Brain microvascular endothelial cell (primary cell): ENCODE measurements around the gene SFRP4.

Source experiments
- DNase-seq: peaks from one replicate; pipeline ENCODE4 v3.0.0-alpha.2; 2020
- H3K27ac ChIP-seq: fragments of 250-450 bp; sonication (Bioruptor Pico); 2 replicates; pipeline ENCODE4 v1.5.1; 2020; ENCODE audit warnings: mild to moderate bottlenecking, moderate library complexity
- H3K27me3 ChIP-seq: fragments of 250-450 bp; sonication (Bioruptor Pico); replicated peaks from 2 replicates; pipeline ENCODE4 v1.5.1; 2020; ENCODE audit warnings: mild to moderate bottlenecking
- H3K36me3 ChIP-seq: fragments of 250-450 bp; sonication (Bioruptor Pico); replicated peaks from 2 replicates; pipeline ENCODE4 v1.5.1; 2020; ENCODE audit warnings: mild to moderate bottlenecking
- H3K4me3 ChIP-seq: 2 replicates; pipeline ENCODE4 v1.5.1; 2011; ENCODE audit warnings: low read depth, mild to moderate bottlenecking, control low read depth, low read length, moderate library complexity
- CTCF ChIP-seq: IDR thresholded peaks from 2 replicates; pipeline ENCODE4 v1.5.1; 2011; ENCODE audit warnings: low read depth, mild to moderate bottlenecking, moderate library complexity, low read length, control low read depth, inconsistent platforms; ENCODE audit errors: missing control alignments
- in situ Hi-C: cut with HindIII; loops from 2 replicates; pipeline ENCODE4 v1.10.0; 2017; ENCODE audit warnings: low sequenced_read_pairs, low pct_ligation_motif_present

SFRP4 gene

GRCh38 chr7:37930226-37930948 is 13.8 kb upstream of the SFRP4 start:
- DNase-seq: peak; percentile 45
- no peak for TF ChIP-seq CTCF
- H3K4me3 ChIP-seq: no peak overlapping the region
- H3K27me3 ChIP-seq: no peaks in the 10 kb centered on the region
- no peaks in the 10 kb centered on the region for H3K36me3 ChIP-seq
- peak overlapping the region; percentile 50 for H3K27ac ChIP-seq
- in situ Hi-C loops: no loop called here

GRCh38 chr7:37928878-37929277 is 12.3 kb upstream of the SFRP4 start:
- Histone ChIP-seq H3K4me3 (no peak overlapping the region), H3K27ac (no peak overlapping the region), H3K36me3 (no peaks in the 10 kb centered on the region), H3K27me3 (no peaks in the 10 kb centered on the region)
- in situ Hi-C loops: no loop called here
- no peak for DNase-seq
- no peak for TF ChIP-seq CTCF

GRCh38 chr7:37927773-37928444 is 11.3 kb upstream of the SFRP4 start:
- no peak for TF ChIP-seq CTCF
- no peaks in the 10 kb centered on the region for H3K36me3 ChIP-seq
- no peak overlapping the region for H3K4me3 ChIP-seq
- in situ Hi-C loops: no loop called here
- no peak overlapping the region for H3K27ac ChIP-seq
- no peaks in the 10 kb centered on the region for H3K27me3 ChIP-seq
- DNase-seq: no peak

- Histone ChIP-seq H3K27me3 (no peaks in the 10 kb centered on the region), H3K4me3 (no peak overlapping the region), H3K27ac (no peak overlapping the region), H3K36me3 (no peaks in the 10 kb centered on the region)
- TF ChIP-seq CTCF: no peak
- DNase-seq: no peak
- in situ Hi-C loops: no loop called here
These were observed 9.0 kb upstream of the SFRP4 start for GRCh38 chr7:37925620-37926019.

GRCh38 chr7:37924491-37925041 is 7.9 kb upstream of the SFRP4 start:
- Histone ChIP-seq H3K36me3 (no peaks in the 10 kb centered on the region), H3K4me3 (no peak overlapping the region), H3K27ac (no peak overlapping the region), H3K27me3 (no peaks in the 10 kb centered on the region)
- no peak for TF ChIP-seq CTCF
- DNase-seq: no peak
- in situ Hi-C loops: no loop called here
